OCI-LY7 (cell line): Measurements from ENCODE around the gene MLANA.

ENCODE experiments used
- CTCF ChIP-seq: fragments of 200-600 bp; sonication (generic); conservative IDR thresholded peaks from 2 replicates; pipeline ENCODE4 v1.5.1; 2014; ENCODE audit warnings: mild to moderate bottlenecking, antibody characterized with exemption, low read length, moderate library complexity, mixed read lengths
- EZH2phosphoT487 ChIP-seq: fragments of 200-600 bp; sonication (generic); IDR thresholded peaks from 2 replicates; pipeline ENCODE4 v1.6.1; 2018; ENCODE audit warnings: low read depth, borderline replicate concordance, mild to moderate bottlenecking, mixed run types, antibody characterized with exemption, low read length, moderate library complexity, mixed read lengths

- TF ChIP-seq CTCF, result no peak
- no peak for TF ChIP-seq EZH2phosphoT487
Measured at GRCh38 chr9:5874048-5874447, 16.6 kb upstream of the MLANA start.
